ENCODE measurements around the gene MESD. TPM values are rescaled to one million over a fixed set of nuclear protein-coding genes. Genes with fewer than 3 reads are reported as not detected.

MESD gene
- total and polyA plus RNA-seq, 9 of the 15 experiments (the other 6 are each of a cell fraction or from before 2014, with no cell fraction given) = 11.3 to 39.7 (median 22.8) TPM

- TF ChIP-seq GTF2B (IDR thresholded peaks at IDR 0.05; ENCODE audit: extremely low read depth, insufficient read length) (no peak), NFATC3 (IDR thresholded peaks at IDR 0.05) (no peak), TCF7L2 (IDR thresholded peaks at IDR 0.05; ENCODE audit: low read depth, low read length) (no peak), CXXC5 (CRISPR knock-in tag; IDR thresholded peaks at IDR 0.05) (peak; percentile 83), ZBTB12 (CRISPR knock-in tag; IDR thresholded peaks at IDR 0.05) (no peak), HDAC8 (tag; IDR thresholded peaks at IDR 0.05) (no peak), ZFPM2 (CRISPR knock-in tag; IDR thresholded peaks at IDR 0.05) (no peak), MAFG (tag; conservative IDR thresholded peaks at IDR 0.05) (no peak), KLF16 (IDR thresholded peaks at IDR 0.05) (no peak), ZNF146 (CRISPR knock-in tag; IDR thresholded peaks at IDR 0.05; ENCODE audit: unreplicated experiment) (no peak), TFAP4 (CRISPR knock-in tag; IDR thresholded peaks at IDR 0.05; ENCODE audit: borderline replicate concordance) (peak; percentile 43; the same call in 1 of the 2 replicates), ID3 (CRISPR knock-in tag; IDR thresholded peaks at IDR 0.05) (no peak), ID3 (tag; IDR thresholded peaks at IDR 0.05) (no peak), E2F1 (CRISPR knock-in tag; IDR thresholded peaks at IDR 0.05) (no peak), ZNF354B (CRISPR knock-in tag; IDR thresholded peaks at IDR 0.05) (no peak), SMARCA5 (IDR thresholded peaks at IDR 0.05) (no peak), ZNF644 (tag; IDR thresholded peaks at IDR 0.05; ENCODE audit: low read depth) (no peak), ZNF197 (CRISPR knock-in tag; IDR thresholded peaks at IDR 0.05; ENCODE audit: low read depth) (no peak), IRF9 (tag; IDR thresholded peaks at IDR 0.05) (no peak), RBM34 (IDR thresholded peaks at IDR 0.05; ENCODE audit: borderline replicate concordance, insufficient read depth, low read length) (no peak), CBFB (CRISPR knock-in tag; IDR thresholded peaks at IDR 0.05) (no peak), STAT5B (CRISPR knock-in tag; IDR thresholded peaks at IDR 0.05) (no peak), PPARD (CRISPR knock-in tag; IDR thresholded peaks at IDR 0.05) (no peak)
These were observed at the start of gene MESD (continued) for GRCh38 chr15:80989518-80990478.
